Motor neuron (in vitro differentiated cells): ENCODE results near the gene SLC16A2. TPM values are rescaled to one million over a fixed set of nuclear protein-coding genes. Genes with fewer than 3 reads are reported as not detected.
A peak's percentile ranks its signal among the peaks of the same experiment; 100 is the strongest.
"Not testable (repeated sequence)": the region's sequence is repeated elsewhere in the genome, so short reads cannot be mapped to it uniquely, and the experiment has no call there.

ENCODE experiments used
- ATAC-seq, 8 experiments: fragments of 200-7000 bp; cut with Tn5 transposase; replicated peaks in 6 of 8; 2 replicates each; pipeline ENCODE4 v1.8.0; 2021; ENCODE audit warnings: mild to moderate bottlenecking in 8 of 8, moderate library complexity in 8 of 8
- H3K27ac ChIP-seq, 2 donors: fragments of 250-450 bp; sonication (Bioruptor Pico); 2 replicates each; pipeline ENCODE4 v1.9.0; 2021; ENCODE audit warnings: antibody characterized with exemption in 2 of 2, mild to moderate bottlenecking in 2 of 2, moderate library complexity in 1 of 2
- H3K4me1 ChIP-seq, 2 donors: fragments of 250-450 bp; sonication (Bioruptor Pico); replicated peaks in 1 of 2; 2 replicates each; pipeline ENCODE4 v1.6.1; 2021; ENCODE audit warnings: antibody characterized with exemption in 2 of 2, mild to moderate bottlenecking in 2 of 2, moderate library complexity in 1 of 2
- H3K4me3 ChIP-seq, 5 donors: fragments of 250-450 bp; sonication (Bioruptor Pico); 2 replicates each; pipeline ENCODE4 v1.9.0; 2021; ENCODE audit warnings: antibody characterized with exemption in 5 of 5, mild to moderate bottlenecking in 5 of 5, moderate library complexity in 4 of 5
- WGBS, 10 experiments: fragments of 450-650 bp; shearing (Covaris generic); methylation state at CpG; one replicate each; pipeline ENCODE4 v1.0.0; 2022; 5-methylcytosine and 5-hydroxymethylcytosine counted together
- in situ Hi-C, 9 experiments: fragments of 400-800 bp; cut with MboI; loops; one replicate each; pipeline ENCODE4 v1.15.0; 2021; ENCODE audit warnings: low sequenced_read_pairs in 9 of 9, low pct_unique_long_range_greater_than_20kb in 2 of 9; ENCODE audit not compliant: unreplicated experiment in 9 of 9
- total RNA-seq, 8 experiments: library from RNA; unstranded; fragments of 300-600 nt; gene quantifications; 2 replicates each; pipeline versions ENCODE4 v1.2.3 to v1.2.4, GENCODE V29; 2022

The SLC16A2 gene
- total RNA-seq, 8 experiments from 2014 or later, result 1.9 to 22.9 (median 8.4) TPM

GRCh38 chrX:74449937-74450330 is 28.6 kb downstream of the SLC16A2 start:
- ATAC-seq, result no peak
- Histone ChIP-seq H3K4me1 (no peaks in the 10 kb centered on the region), H3K4me3 (no peak overlapping the region), H3K27ac (no peak overlapping the region)
- WGBS, 10 experiments, result 14 to 88% (median 40%) methylated on average over 1 to 3 of the region's 3 CpGs; no CpG with 5 or more reads in 6 of the 10 experiments
- in situ Hi-C loops, result loop anchor here in 1 of 9 experiments (25.0 kb wide), 1 partner anchor 87 kb away; no protein-coding TSS in a partner anchor

- peak in 3 of 8 experiments; percentile 57 to 96 (median 96) for ATAC-seq
- Histone ChIP-seq H3K4me3 (no peak overlapping the region), H3K4me1 (no peaks in the 10 kb centered on the region), H3K27ac (no peak overlapping the region)
- in situ Hi-C loops, result no loop called here
- WGBS, 10 experiments, result 63 to 100% methylated on average over 1 of the region's 1 CpG; no CpG with 5 or more reads in 8 of the 10 experiments
These were observed 29.6 kb downstream of the SLC16A2 start for GRCh38 chrX:74450803-74451449.

GRCh38 chrX:74451450-74452198 is 30.3 kb downstream of the SLC16A2 start:
- 47 to 76% (median 60%) methylated on average over 2 to 4 of the region's 5 CpGs; no CpG with 5 or more reads in 7 of the 10 experiments for WGBS, 10 experiments
- no peaks in the 10 kb centered on the region for H3K4me1 ChIP-seq
- H3K27ac ChIP-seq, result no peak overlapping the region
- H3K4me3 ChIP-seq, result no peak overlapping the region
- in situ Hi-C loops, result no loop called here
- ATAC-seq, result no peak

- H3K4me1 ChIP-seq, result no peaks in the 10 kb centered on the region
- in situ Hi-C loops, result no loop called here
- WGBS, 10 experiments, result 0% methylated on average over 2 of the region's 2 CpGs; no CpG with 5 or more reads in 9 of the 10 experiments
- ATAC-seq, result no peak
- no peak overlapping the region for H3K4me3 ChIP-seq
- H3K27ac ChIP-seq, result no peak overlapping the region
These were observed 30.8 kb downstream of the SLC16A2 start for GRCh38 chrX:74452199-74452481.

GRCh38 chrX:74453178-74453577 is 31.9 kb downstream of the SLC16A2 start:
- no peak for ATAC-seq
- Histone ChIP-seq H3K4me1 (no peaks in the 10 kb centered on the region), H3K4me3 (no peak overlapping the region), H3K27ac (no peak overlapping the region)
- in situ Hi-C loops, result no loop called here
- 31 to 100% (median 78%) methylated on average over 2 to 7 of the region's 7 CpGs; no CpG with 5 or more reads in 4 of the 10 experiments for WGBS, 10 experiments

- ATAC-seq, H3K4me1 ChIP-seq, H3K27ac ChIP-seq, in situ Hi-C loops, H3K4me3 ChIP-seq: not testable (repeated sequence)
- WGBS, 10 experiments, result no CpG with 5 or more reads among the region's 3 CpGs
These were observed 32.9 kb downstream of the SLC16A2 start for GRCh38 chrX:74454233-74454632.

- peak in 3 of 8 experiments; percentile 79 to 96 (median 89) for ATAC-seq
- Histone ChIP-seq H3K4me3 (no peak overlapping the region), H3K4me1 (no peaks in the 10 kb centered on the region), H3K27ac (no peak overlapping the region)
- in situ Hi-C loops, result no loop called here
- WGBS, 10 experiments, result 0 to 22% (median 0%) methylated on average over 1 of the region's 1 CpG; no CpG with 5 or more reads in 7 of the 10 experiments
These were observed 37.4 kb downstream of the SLC16A2 start for GRCh38 chrX:74458736-74459135.

- H3K4me1 ChIP-seq, result no peaks in the 10 kb centered on the region
- 32% methylated on average over 2 of the region's 4 CpGs; no CpG with 5 or more reads in 9 of the 10 experiments for WGBS, 10 experiments
- no peak overlapping the region for H3K4me3 ChIP-seq
- ATAC-seq, result no peak
- in situ Hi-C loops, result no loop called here
- no peak overlapping the region for H3K27ac ChIP-seq
These were observed 40.1 kb downstream of the SLC16A2 start for GRCh38 chrX:74461384-74461783.

GRCh38 chrX:74464722-74465121 is 43.4 kb downstream of the SLC16A2 start:
- WGBS, 10 experiments, result 80 to 100% methylated on average over 1 of the region's 1 CpG; no CpG with 5 or more reads in 8 of the 10 experiments
- ATAC-seq, result no peak

GRCh38 chrX:74465424-74465823 is 44.1 kb downstream of the SLC16A2 start:
- no peak for ATAC-seq

More at GRCh38 chrX:74464722-74465121, 43.4 kb downstream of the SLC16A2 start:
- Histone ChIP-seq H3K27ac (no peak overlapping the region), H3K4me3 (no peak overlapping the region), H3K4me1 (no peaks in the 10 kb centered on the region)
- in situ Hi-C loops, result no loop called here

GRCh38 chrX:74467656-74468055 is 46.4 kb downstream of the SLC16A2 start:
- no peaks in the 10 kb centered on the region for H3K4me1 ChIP-seq
- in situ Hi-C loops, result no loop called here

More at GRCh38 chrX:74465424-74465823, 44.1 kb downstream of the SLC16A2 start:
- no peak overlapping the region for H3K4me3 ChIP-seq
- in situ Hi-C loops, result no loop called here
- H3K27ac ChIP-seq, result no peak overlapping the region
- H3K4me1 ChIP-seq, result no peaks in the 10 kb centered on the region
- WGBS, 10 experiments, result 71 to 86% methylated on average over 1 of the region's 1 CpG; no CpG with 5 or more reads in 8 of the 10 experiments

GRCh38 chrX:74473116-74473515 is 51.8 kb downstream of the SLC16A2 start:
- H3K4me3 ChIP-seq, in situ Hi-C loops, ATAC-seq, H3K27ac ChIP-seq, H3K4me1 ChIP-seq: not testable (repeated sequence)
- WGBS, 10 experiments, result 60% methylated on average over 1 of the region's 2 CpGs; no CpG with 5 or more reads in 9 of the 10 experiments

More at GRCh38 chrX:74467656-74468055, 46.4 kb downstream of the SLC16A2 start:
- no peak overlapping the region for H3K27ac ChIP-seq
- no peak overlapping the region for H3K4me3 ChIP-seq
- no peak for ATAC-seq

GRCh38 chrX:74490247-74490646 is 69.0 kb downstream of the SLC16A2 start:
- WGBS, 10 experiments, result 67% methylated on average over 1 of the region's 1 CpG; no CpG with 5 or more reads in 9 of the 10 experiments
- in situ Hi-C loops, result no loop called here
- ATAC-seq, result no peak
- Histone ChIP-seq H3K4me3 (no peak overlapping the region), H3K27ac (no peak overlapping the region), H3K4me1 (peaks cover 18 to 20% of the 10 kb centered on the region in 2 donors)
